Measurements from ENCODE around the gene LARP4B.

The LARP4B gene

GRCh38 chr10:821322-821721 is 110.2 kb downstream of the LARP4B start:
- no peak for DNase-seq

- DNase-seq = no peak
Observed at GRCh38 chr10:819816-820215, 111.7 kb downstream of the LARP4B start.

GRCh38 chr10:819326-819725 is 112.2 kb downstream of the LARP4B start:
- no peak for DNase-seq

- DNase-seq = no peak
Observed at GRCh38 chr10:818526-819220, 112.8 kb downstream of the LARP4B start.

- DNase-seq = no peak
Observed at GRCh38 chr10:818010-818409, 113.5 kb downstream of the LARP4B start.

GRCh38 chr10:817371-817770 is 114.1 kb downstream of the LARP4B start:
- no peak for DNase-seq

GRCh38 chr10:816958-817357 is 114.5 kb downstream of the LARP4B start:
- no peak for DNase-seq

GRCh38 chr10:816091-816477 is 115.4 kb downstream of the LARP4B start:
- no peak for DNase-seq

GRCh38 chr10:815338-816090 is 116.0 kb downstream of the LARP4B start:
- no peak for DNase-seq

GRCh38 chr10:814536-815302 is 116.8 kb downstream of the LARP4B start:
- no peak for DNase-seq

GRCh38 chr10:813286-813685 is 118.2 kb downstream of the LARP4B start:
- DNase-seq = no peak

- DNase-seq = no peak
Observed at GRCh38 chr10:812787-813186, 118.7 kb downstream of the LARP4B start.

GRCh38 chr10:811379-812175 is 119.9 kb downstream of the LARP4B start:
- DNase-seq = no peak

- no peak for DNase-seq
Observed at GRCh38 chr10:810351-810846, 121.1 kb downstream of the LARP4B start.

- DNase-seq = no peak
Observed at GRCh38 chr10:809671-810350, 121.7 kb downstream of the LARP4B start.

GRCh38 chr10:807958-808353 is 123.5 kb downstream of the LARP4B start:
- DNase-seq = no peak

GRCh38 chr10:807163-807957 is 124.1 kb downstream of the LARP4B start:
- no peak for DNase-seq

- no peak for DNase-seq
Observed at GRCh38 chr10:806451-807162, 124.9 kb downstream of the LARP4B start.

- no peak for DNase-seq
Observed at GRCh38 chr10:805620-806305, 125.7 kb downstream of the LARP4B start.
